Peyer's patch (tissue), 4 donors: Measurements from ENCODE around the gene NKD1.

Experiments
- CTCF ChIP-seq, 6 experiments: fragments of 450-650 bp in 4 of 6; fragments of 200-600 bp in 2 of 6; sonication (generic) in 1 of 6; IDR thresholded peaks; one replicate each; pipeline ENCODE4 v1.5.1; 2017 to 2019; ENCODE audit warnings: antibody characterized with exemption in 6 of 6, mild to moderate bottlenecking in 3 of 6, moderate library complexity in 1 of 6
- POLR2A ChIP-seq, 2 donors: fragments of 450-650 bp; IDR thresholded peaks; one replicate each; pipeline ENCODE4 v1.5.1; 2017; ENCODE audit warnings: antibody characterized with exemption in 2 of 2, mild to moderate bottlenecking in 2 of 2, moderate library complexity in 2 of 2

- TF ChIP-seq CTCF (IDR thresholded peaks at IDR 0.05) (no peak), POLR2A (IDR thresholded peaks at IDR 0.05) (no peak)
Observed at GRCh38 chr16:50542703-50543102, 5.5 kb upstream of the NKD1 start.
